Activated B cell treated with CpG ODN at 0.5 μM for 24 hours (primary cell): Measurements from ENCODE around the gene ITSN1. TPM values are rescaled to one million over a fixed set of nuclear protein-coding genes. Genes with fewer than 3 reads are reported as not detected.

ENCODE experiments used
- ATAC-seq: fragments of 200-7000 bp; cut with Tn5 transposase; one replicate; pipeline ENCODE4 v1.10.0; 2021; ENCODE audit warnings: low read depth, mild to moderate bottlenecking, moderate library complexity
- CTCF ChIA-PET: fragments of 350-600 bp; sonication (Branson Sonifier 250); formaldehyde crosslinking; loops from one replicate; lab custom pipeline; 2021; ENCODE audit warnings: antibody characterized with exemption; lab: Charles Lee
- POLR2A ChIA-PET: fragments of 350-600 bp; sonication (Branson Sonifier 250); formaldehyde crosslinking; loops from one replicate; lab custom pipeline; 2021; ENCODE audit warnings: antibody characterized with exemption; lab: Charles Lee
- DNase-seq: peaks from one replicate; pipeline ENCODE4 v3.0.0; 2022
- H3K27ac Mint-ChIP-seq: one replicate; pipeline ENCODE4 v1.8.0; 2020; ENCODE audit warnings: mixed read lengths
- H3K27me3 Mint-ChIP-seq: one replicate; pipeline ENCODE4 v1.8.0; 2021; ENCODE audit warnings: mixed read lengths
- H3K36me3 Mint-ChIP-seq: one replicate; pipeline ENCODE4 v1.8.0; 2021; ENCODE audit warnings: low read depth, mixed read lengths
- H3K4me1 Mint-ChIP-seq: one replicate; pipeline ENCODE4 v1.8.0; 2021; ENCODE audit warnings: mixed read lengths
- H3K4me3 Mint-ChIP-seq: one replicate; pipeline ENCODE4 v1.8.0; 2020; ENCODE audit warnings: mild to moderate bottlenecking, mixed read lengths
- H3K9me3 Mint-ChIP-seq: one replicate; pipeline ENCODE4 v1.8.0; 2020; ENCODE audit warnings: mixed read lengths
- CTCF ChIP-seq: fragments of 200-600 bp; IDR thresholded peaks from one replicate; pipeline ENCODE4 v1.8.0; 2022; ENCODE audit warnings: antibody characterized with exemption, mild to moderate bottlenecking
- intact Hi-C: fragments of 100-400 bp; cut with micrococcal nuclease; formaldehyde crosslinking; loops from one replicate; pipeline ENCODE4 v1.15.1; 2024
- total RNA-seq: library from RNA; stranded (reverse); gene quantifications from 2 replicates; pipeline ENCODE4 v1.2.3, GENCODE V29; 2022

ITSN1 gene
- total RNA-seq, 1 donor from 2014 or later = 2.9 TPM

GRCh38 chr21:33886321-33886720 is 244.0 kb downstream of the ITSN1 start:
- TF ChIP-seq CTCF = no peak
- Mint-ChIP-seq H3K36me3 (no peaks in the 10 kb centered on the region), H3K4me1 (no peaks in the 10 kb centered on the region), H3K27me3 (peaks cover 3% of the 10 kb centered on the region), H3K9me3 (no peaks in the 10 kb centered on the region), H3K27ac (no peak overlapping the region), H3K4me3 (no peak overlapping the region)
- DNase-seq (no peak), ATAC-seq (no peak)
- POLR2A ChIA-PET = no interaction called here
- CTCF ChIA-PET = no interaction called here
- intact Hi-C loops = no loop called here

- ChIA-PET CTCF (no interaction called here), POLR2A (interaction anchor here (0.5 kb wide), 1 partner anchor 1052 kb away, joined by 3 read pairs; no protein-coding TSS in a partner anchor)
- no peak for TF ChIP-seq CTCF
- intact Hi-C loops = loop anchor here (10.0 kb wide), 1 partner anchor 1235 kb away; no protein-coding TSS in a partner anchor
- Mint-ChIP-seq H3K9me3 (no peaks in the 10 kb centered on the region), H3K4me3 (no peak overlapping the region), H3K36me3 (no peaks in the 10 kb centered on the region), H3K27me3 (peaks cover 4% of the 10 kb centered on the region), H3K27ac (no peak overlapping the region), H3K4me1 (peaks cover 7% of the 10 kb centered on the region)
- DNase-seq (no peak), ATAC-seq (no peak)
Observed at GRCh38 chr21:33890187-33890586, 247.9 kb downstream of the ITSN1 start.

GRCh38 chr21:33892853-33893252 is 250.6 kb downstream of the ITSN1 start:
- intact Hi-C loops = loop anchor here (10.0 kb wide), 1 partner anchor 1238 kb away; no protein-coding TSS in a partner anchor
- POLR2A ChIA-PET = no interaction called here
- CTCF ChIA-PET = no interaction called here
- no peaks in the 10 kb centered on the region for H3K36me3 Mint-ChIP-seq
- ATAC-seq (no peak), DNase-seq (no peak)
- peaks cover 7% of the 10 kb centered on the region for H3K27me3 Mint-ChIP-seq
- TF ChIP-seq CTCF = no peak
- peaks cover 7% of the 10 kb centered on the region for H3K4me1 Mint-ChIP-seq
- no peaks in the 10 kb centered on the region for H3K9me3 Mint-ChIP-seq
- H3K27ac Mint-ChIP-seq = no peak overlapping the region
- no peak overlapping the region for H3K4me3 Mint-ChIP-seq

- ATAC-seq = no peak
- intact Hi-C loops = loop anchor here (10.0 kb wide), 1 partner anchor 1239 kb away; no protein-coding TSS in a partner anchor
- CTCF ChIA-PET = no interaction called here
- Mint-ChIP-seq H3K9me3 (no peaks in the 10 kb centered on the region), H3K4me1 (peaks cover 7% of the 10 kb centered on the region), H3K4me3 (no peak overlapping the region), H3K27me3 (peaks cover 7% of the 10 kb centered on the region), H3K36me3 (no peaks in the 10 kb centered on the region), H3K27ac (no peak overlapping the region)
- no peak for DNase-seq
- TF ChIP-seq CTCF = no peak
- POLR2A ChIA-PET = no interaction called here
Observed at GRCh38 chr21:33893917-33894316, 251.6 kb downstream of the ITSN1 start.

GRCh38 chr21:33894736-33895288 is 252.5 kb downstream of the ITSN1 start:
- H3K4me3 Mint-ChIP-seq = peak overlapping the region; percentile 47
- no peak overlapping the region for H3K27ac Mint-ChIP-seq
- ChIA-PET CTCF (no interaction called here), POLR2A (no interaction called here)
- ATAC-seq (peak; percentile 82), DNase-seq (no peak)
- peaks cover 7% of the 10 kb centered on the region for H3K27me3 Mint-ChIP-seq
- TF ChIP-seq CTCF = no peak
- no peaks in the 10 kb centered on the region for H3K9me3 Mint-ChIP-seq
- H3K36me3 Mint-ChIP-seq = peaks cover 3% of the 10 kb centered on the region
- H3K4me1 Mint-ChIP-seq = peaks cover 7% of the 10 kb centered on the region
- intact Hi-C loops = loop anchor here (10.0 kb wide), 1 partner anchor 1240 kb away; no protein-coding TSS in a partner anchor
